ENCODE measurements around the gene KIF1B.

GRCh38 chr1:10287023-10287645 lies 76.8 kb downstream of the KIF1B start:
- TF ChIP-seq KAT7 (CRISPR knock-in tag; IDR thresholded peaks at IDR 0.05; ENCODE audit: borderline replicate concordance) (no peak), CTCF (IDR thresholded peaks at IDR 0.05) (no peak), FOXP1 (CRISPR knock-in tag; IDR thresholded peaks at IDR 0.05; ENCODE audit: borderline replicate concordance) (no peak), MAX (CRISPR knock-in tag; IDR thresholded peaks at IDR 0.05) (no peak), ETV6 (CRISPR knock-in tag; IDR thresholded peaks at IDR 0.05) (no peak), PRRX2 (CRISPR knock-in tag; IDR thresholded peaks at IDR 0.05) (no peak), ZMAT4 (CRISPR knock-in tag; IDR thresholded peaks at IDR 0.05) (no peak), ZNF425 (CRISPR knock-in tag; conservative IDR thresholded peaks at IDR 0.05) (no peak), ZBTB21 (CRISPR knock-in tag; IDR thresholded peaks at IDR 0.05; ENCODE audit: borderline replicate concordance) (no peak), ESRRA (CRISPR knock-in tag; IDR thresholded peaks at IDR 0.05; ENCODE audit: borderline replicate concordance) (no peak), RORB (CRISPR knock-in tag; IDR thresholded peaks at IDR 0.05) (no peak), NFE2L1 (CRISPR knock-in tag; IDR thresholded peaks at IDR 0.05) (no peak), ZNF317 (CRISPR knock-in tag; IDR thresholded peaks at IDR 0.05; ENCODE audit: borderline replicate concordance, low read depth) (no peak)
